ENCODE measurements around the gene ANKS1A. TPM values are rescaled to one million over a fixed set of nuclear protein-coding genes. Genes with fewer than 3 reads are reported as not detected.
"Not testable (repeated sequence)": the region's sequence is repeated elsewhere in the genome, so short reads cannot be mapped to it uniquely, and the experiment has no call there.

The ANKS1A gene, protein sequence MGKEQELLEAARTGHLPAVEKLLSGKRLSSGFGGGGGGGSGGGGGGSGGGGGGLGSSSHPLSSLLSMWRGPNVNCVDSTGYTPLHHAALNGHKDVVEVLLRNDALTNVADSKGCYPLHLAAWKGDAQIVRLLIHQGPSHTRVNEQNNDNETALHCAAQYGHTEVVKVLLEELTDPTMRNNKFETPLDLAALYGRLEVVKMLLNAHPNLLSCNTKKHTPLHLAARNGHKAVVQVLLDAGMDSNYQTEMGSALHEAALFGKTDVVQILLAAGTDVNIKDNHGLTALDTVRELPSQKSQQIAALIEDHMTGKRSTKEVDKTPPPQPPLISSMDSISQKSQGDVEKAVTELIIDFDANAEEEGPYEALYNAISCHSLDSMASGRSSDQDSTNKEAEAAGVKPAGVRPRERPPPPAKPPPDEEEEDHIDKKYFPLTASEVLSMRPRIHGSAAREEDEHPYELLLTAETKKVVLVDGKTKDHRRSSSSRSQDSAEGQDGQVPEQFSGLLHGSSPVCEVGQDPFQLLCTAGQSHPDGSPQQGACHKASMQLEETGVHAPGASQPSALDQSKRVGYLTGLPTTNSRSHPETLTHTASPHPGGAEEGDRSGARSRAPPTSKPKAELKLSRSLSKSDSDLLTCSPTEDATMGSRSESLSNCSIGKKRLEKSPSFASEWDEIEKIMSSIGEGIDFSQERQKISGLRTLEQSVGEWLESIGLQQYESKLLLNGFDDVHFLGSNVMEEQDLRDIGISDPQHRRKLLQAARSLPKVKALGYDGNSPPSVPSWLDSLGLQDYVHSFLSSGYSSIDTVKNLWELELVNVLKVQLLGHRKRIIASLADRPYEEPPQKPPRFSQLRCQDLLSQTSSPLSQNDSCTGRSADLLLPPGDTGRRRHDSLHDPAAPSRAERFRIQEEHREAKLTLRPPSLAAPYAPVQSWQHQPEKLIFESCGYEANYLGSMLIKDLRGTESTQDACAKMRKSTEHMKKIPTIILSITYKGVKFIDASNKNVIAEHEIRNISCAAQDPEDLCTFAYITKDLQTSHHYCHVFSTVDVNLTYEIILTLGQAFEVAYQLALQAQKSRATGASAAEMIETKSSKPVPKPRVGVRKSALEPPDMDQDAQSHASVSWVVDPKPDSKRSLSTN
- 12.3 and 14.3 TPM in 2 replicates for polyA plus RNA-seq (2014; cell fraction: cytosol; rRNA removed)
- 15.8 and 18.3 TPM in 2 replicates for polyA plus RNA-seq (2014; cell fraction: nucleus; rRNA removed)

- peak; percentile 52 for DNase-seq (ENCODE audit: low spot score)
Observed at GRCh38 chr6:34888874-34889555, at the start of gene ANKS1A. Gene ANKS1A, plus strand, starts transcription at chr6:34889255. Its CDS starts 148 bp downstream, at chr6:34889403.

GRCh38 chr6:34839666-34840352, 49.2 kb upstream of the ANKS1A start:
- no peak for DNase-seq (ENCODE audit: low spot score)

- DNase-seq (ENCODE audit: low spot score) = not testable (repeated sequence)
Observed at GRCh38 chr6:34849066-34849465, 40.0 kb upstream of the ANKS1A start.

DNA sequence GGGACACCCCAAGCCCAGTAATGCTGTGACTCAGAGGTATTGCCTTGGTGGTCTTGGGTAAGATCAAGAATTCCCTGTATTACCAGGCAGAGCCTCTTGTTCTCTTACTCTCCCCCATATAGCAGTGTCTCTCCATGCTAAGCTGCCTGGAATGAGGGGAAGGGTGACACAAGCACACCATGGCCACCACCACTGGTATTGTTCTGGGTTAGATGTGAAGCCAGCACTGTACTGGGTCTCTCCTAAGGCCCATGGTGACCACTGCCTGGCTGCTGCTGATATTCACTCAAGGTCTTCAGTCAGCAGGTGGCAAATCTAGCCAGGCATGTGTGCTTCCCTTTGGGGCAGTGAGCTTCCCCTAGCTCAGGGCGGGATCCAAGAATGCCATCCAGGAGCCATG, 37.7 kb upstream of the ANKS1A start:
- DNase-seq (ENCODE audit: low spot score) = no peak

DNA sequence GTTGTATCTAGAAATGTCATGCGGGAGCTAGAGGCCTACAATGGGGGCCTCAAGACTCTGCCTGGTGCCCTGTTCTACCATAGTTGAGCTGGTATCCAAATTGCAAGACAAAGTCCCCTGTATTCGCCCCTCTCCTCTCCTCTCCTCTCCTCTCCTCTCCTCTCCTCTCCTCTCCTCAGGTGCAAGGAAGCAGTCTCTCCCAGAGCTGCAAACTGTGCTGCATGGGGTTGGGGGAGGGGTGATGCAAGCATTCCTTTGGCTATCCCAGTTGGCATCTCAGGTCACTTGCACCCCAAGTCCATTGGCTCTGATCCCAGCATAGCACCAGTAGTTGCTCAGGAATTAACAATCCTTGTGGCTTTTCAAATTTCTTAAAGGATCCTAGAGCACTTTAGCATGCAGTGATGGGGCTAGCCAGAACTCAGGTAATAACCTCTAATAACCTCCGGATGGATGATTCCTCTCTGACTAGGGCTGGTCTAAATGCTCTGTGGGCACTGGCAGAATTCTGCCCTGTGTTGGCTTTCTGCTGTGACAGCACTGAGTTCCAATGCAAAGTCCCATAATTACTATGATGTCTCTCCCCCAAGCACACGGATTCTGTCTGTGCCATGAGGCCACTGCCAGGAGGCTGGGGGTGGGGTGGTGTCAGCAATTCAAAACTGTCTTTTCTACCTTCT, 36.5 kb upstream of the ANKS1A start:
- no peak for DNase-seq (ENCODE audit: low spot score)

DNA sequence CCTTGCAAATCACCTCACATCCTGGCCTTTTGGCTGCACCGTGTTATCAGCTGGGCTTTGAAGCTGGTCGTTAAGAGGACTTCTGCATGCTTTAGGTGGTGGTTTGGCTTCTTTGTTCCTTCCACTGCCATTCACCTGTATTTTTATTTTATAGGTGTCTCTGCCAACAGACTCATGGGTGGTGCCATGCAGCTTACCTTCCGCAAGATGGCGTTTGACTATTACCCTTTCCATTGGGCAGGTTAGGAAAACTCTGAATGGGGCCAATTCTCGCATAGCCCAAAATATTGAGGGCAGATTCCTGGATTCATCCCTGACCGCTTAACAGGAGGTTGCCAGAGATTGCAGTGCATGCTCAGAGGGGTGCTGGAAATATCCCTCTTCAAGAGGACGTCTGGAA, 33.6 kb upstream of the ANKS1A start:
- no peak for DNase-seq (ENCODE audit: low spot score)

DNA sequence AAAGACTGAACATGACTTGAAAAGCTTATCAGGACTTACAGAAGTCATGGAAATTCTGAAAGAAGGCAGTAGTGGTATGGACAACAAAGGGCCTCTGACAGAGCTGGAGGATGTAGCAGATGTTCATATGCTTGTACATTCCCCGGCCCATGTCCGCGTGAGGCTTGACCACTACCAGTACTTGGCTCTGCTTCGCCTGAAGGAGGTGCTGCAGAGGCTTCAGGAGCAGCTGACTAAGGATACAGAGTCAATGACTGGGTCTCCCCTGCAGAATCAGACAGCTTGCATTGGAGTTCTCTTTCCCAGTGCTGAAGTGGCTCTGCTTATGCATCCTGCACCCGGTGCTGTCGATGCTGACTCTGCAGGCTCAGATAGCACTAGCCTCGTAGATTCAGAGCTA, 30.4 kb upstream of the ANKS1A start:
- no peak for DNase-seq (ENCODE audit: low spot score)

DNA sequence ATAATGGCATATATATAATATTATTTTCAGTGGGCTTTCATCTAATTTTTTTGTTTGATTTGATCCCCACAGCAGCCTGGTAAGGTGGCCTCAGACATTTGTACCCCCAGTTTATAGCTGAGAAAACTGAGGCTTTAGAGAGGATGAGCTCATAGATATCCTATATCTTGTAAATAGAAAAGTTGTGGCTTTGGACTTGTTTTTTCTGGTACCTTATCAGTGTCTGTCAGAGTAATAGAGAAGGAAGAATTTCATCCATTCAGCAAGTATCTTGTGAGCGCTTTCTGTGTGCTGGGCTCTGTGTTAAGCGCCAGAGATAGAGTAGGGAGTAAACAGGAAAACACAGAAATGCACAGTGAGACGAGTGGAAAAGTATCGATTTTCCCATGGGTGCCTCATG, 29.1 kb upstream of the ANKS1A start:
- DNase-seq (ENCODE audit: low spot score) = no peak

DNA sequence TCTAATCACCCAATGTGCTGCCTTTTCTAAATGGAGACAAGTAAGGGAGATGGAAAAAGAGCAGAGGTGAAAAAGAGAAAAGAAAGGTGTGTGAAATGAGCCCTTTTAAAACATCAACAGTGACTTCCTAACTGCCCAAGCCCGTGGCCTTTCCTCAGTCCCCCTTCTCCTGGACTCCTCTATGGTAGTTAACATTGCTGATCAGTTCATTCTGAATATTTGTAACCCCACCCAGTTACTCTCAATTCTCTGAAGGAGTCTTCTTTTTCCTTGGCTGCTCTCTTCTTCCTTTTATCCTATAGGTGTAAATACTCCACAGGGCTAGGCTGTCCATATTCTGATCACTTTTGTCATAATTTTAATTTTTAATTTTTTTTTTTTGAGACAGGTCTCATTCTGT, 28.3 kb upstream of the ANKS1A start:
- DNase-seq (ENCODE audit: low spot score) = no peak

DNA sequence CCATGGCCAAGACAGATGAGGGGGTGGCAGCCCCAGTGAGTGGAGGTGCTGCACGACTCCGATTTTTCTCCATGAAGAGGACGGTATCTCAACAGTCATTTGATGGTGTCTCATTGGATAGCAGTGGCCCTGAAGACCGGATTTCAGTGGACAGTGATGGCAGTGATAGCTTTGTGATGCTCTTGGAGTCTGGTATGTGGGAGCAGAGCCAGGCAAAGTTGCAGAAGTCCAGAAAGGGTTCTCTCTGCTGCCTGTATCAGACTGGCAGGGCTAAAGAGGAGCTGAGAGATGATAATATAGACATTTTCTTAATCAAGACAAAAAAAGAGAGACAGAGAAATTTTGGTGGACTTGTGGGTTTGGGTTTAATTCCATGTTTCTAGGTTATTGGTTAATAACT, 25.0 kb upstream of the ANKS1A start:
- DNase-seq (ENCODE audit: low spot score) = no peak

GRCh38 chr6:34865107-34865506, 23.9 kb upstream of the ANKS1A start:
- DNase-seq (ENCODE audit: low spot score) = no peak

- DNase-seq (ENCODE audit: low spot score) = no peak
Observed at GRCh38 chr6:34866509-34866908, 22.5 kb upstream of the ANKS1A start.

- DNase-seq (ENCODE audit: low spot score) = no peak
Observed at GRCh38 chr6:34867484-34867883, 21.6 kb upstream of the ANKS1A start.

DNA sequence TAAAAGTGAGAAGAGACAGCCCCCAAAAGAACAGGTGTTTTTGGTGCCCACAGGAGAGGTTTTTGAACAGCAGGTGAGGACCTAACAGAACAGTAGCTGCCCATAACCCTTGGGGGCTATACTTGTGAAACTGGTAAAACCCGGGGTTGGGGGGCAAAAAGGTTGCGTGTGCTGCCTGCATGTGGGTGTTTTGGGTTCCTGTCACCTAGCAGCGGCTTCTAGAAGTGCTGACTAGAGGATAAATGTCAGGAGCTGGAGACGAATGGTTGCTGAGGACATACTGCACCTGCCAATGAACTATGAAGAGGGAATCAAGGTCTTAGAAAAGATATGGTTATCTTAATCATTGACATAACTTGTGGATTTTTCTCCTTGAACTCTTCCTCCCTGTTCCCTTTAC, 17.2 kb upstream of the ANKS1A start:
- no peak for DNase-seq (ENCODE audit: low spot score)

- DNase-seq (ENCODE audit: low spot score) = no peak
Observed at GRCh38 chr6:34872332-34872731, 16.7 kb upstream of the ANKS1A start.

- no peak for DNase-seq (ENCODE audit: low spot score)
Observed at GRCh38 chr6:34875292-34876213, 13.5 kb upstream of the ANKS1A start.

GRCh38 chr6:34876472-34876871, 12.6 kb upstream of the ANKS1A start:
- no peak for DNase-seq (ENCODE audit: low spot score)

GRCh38 chr6:34877259-34877658, 11.8 kb upstream of the ANKS1A start:
- DNase-seq (ENCODE audit: low spot score) = no peak

GRCh38 chr6:34877869-34878485, 11.1 kb upstream of the ANKS1A start:
- DNase-seq (ENCODE audit: low spot score) = no peak

Measured in SK-N-DZ (cell line).